HepG2 (cell line): Measurements from ENCODE around the gene DNAAF1. TPM values are rescaled to one million over a fixed set of nuclear protein-coding genes. Genes with fewer than 3 reads are reported as not detected.

Experiments
- CBX5 ChIP-seq: sonication (generic); formaldehyde crosslinking; IDR thresholded peaks from 2 replicates; pipeline ENCODE4 v1.4.0; 2020; ENCODE audit warnings: missing genetic modification reagents, borderline replicate concordance
- ELF4 ChIP-seq: sonication (generic); formaldehyde crosslinking; IDR thresholded peaks from 2 replicates; pipeline ENCODE4 v1.5.0; 2020; ENCODE audit warnings: missing genetic modification reagents, mild to moderate bottlenecking, moderate library complexity, borderline replicate concordance
- GATA4 ChIP-seq: sonication (generic); IDR thresholded peaks from 2 replicates; pipeline ENCODE4 v1.6.1; 2016; ENCODE audit warnings: antibody characterized with exemption, low read depth, borderline replicate concordance
- HOXA7 ChIP-seq: sonication (generic); formaldehyde crosslinking; IDR thresholded peaks from 2 replicates; pipeline ENCODE4 v1.8.1; 2022; ENCODE audit warnings: mild to moderate bottlenecking, missing genetic modification reagents, moderate library complexity
- MXD3 ChIP-seq: IDR thresholded peaks from 2 replicates; pipeline ENCODE4 v1.6.1; 2016; ENCODE audit warnings: mild to moderate bottlenecking, missing biosample characterization, missing genetic modification reagents
- NCOA5 ChIP-seq: sonication (generic); formaldehyde crosslinking; IDR thresholded peaks from 2 replicates; pipeline ENCODE4 v1.4.0; 2020; ENCODE audit warnings: missing genetic modification reagents
- NFKB2 ChIP-seq: sonication (generic); formaldehyde crosslinking; IDR thresholded peaks from 2 replicates; pipeline ENCODE4 v1.4.0; 2020; ENCODE audit warnings: missing genetic modification reagents, borderline replicate concordance
- SAFB2 ChIP-seq: sonication (generic); formaldehyde crosslinking; IDR thresholded peaks from 2 replicates; pipeline ENCODE4 v1.5.1; 2020; ENCODE audit warnings: missing genetic modification reagents, low read depth, mild to moderate bottlenecking, borderline replicate concordance
- SMARCE1 ChIP-seq: fragments of 450-650 bp; IDR thresholded peaks from 2 replicates; pipeline ENCODE4 v1.6.1; 2017; ENCODE audit warnings: borderline replicate concordance
- SP5 ChIP-seq: IDR thresholded peaks from 2 replicates; pipeline ENCODE4 v1.6.1; 2016; ENCODE audit warnings: low read depth, borderline replicate concordance
- STAG1 ChIP-seq: sonication (generic); formaldehyde crosslinking; IDR thresholded peaks from 2 replicates; pipeline ENCODE4 v1.4.0; 2020; ENCODE audit warnings: missing genetic modification reagents
- TP53 ChIP-seq: sonication (generic); formaldehyde crosslinking; conservative IDR thresholded peaks from 2 replicates; pipeline ENCODE4 v1.4.0; 2020; ENCODE audit warnings: missing genetic modification reagents
- WIZ ChIP-seq: sonication (generic); formaldehyde crosslinking; IDR thresholded peaks from 2 replicates; pipeline ENCODE4 v1.5.1; 2020; ENCODE audit warnings: mild to moderate bottlenecking, missing genetic modification reagents
- ZFAT ChIP-seq: sonication (generic); formaldehyde crosslinking; conservative IDR thresholded peaks from 2 replicates; pipeline ENCODE4 v1.8.1; 2023; ENCODE audit warnings: missing genetic modification reagents, inconsistent platforms
- ZFP37 ChIP-seq: sonication (generic); formaldehyde crosslinking; IDR thresholded peaks from 2 replicates; pipeline ENCODE4 v1.4.0; 2020; ENCODE audit warnings: missing genetic modification reagents, borderline replicate concordance
- ZKSCAN5 ChIP-seq: sonication (generic); formaldehyde crosslinking; IDR thresholded peaks from 2 replicates; pipeline ENCODE4 v1.5.1; 2020; ENCODE audit warnings: mild to moderate bottlenecking, missing genetic modification reagents
- ZNF235 ChIP-seq: sonication (generic); formaldehyde crosslinking; IDR thresholded peaks from 2 replicates; pipeline ENCODE4 v1.8.1; 2023; ENCODE audit warnings: mild to moderate bottlenecking, missing genetic modification reagents, borderline replicate concordance
- ZNF317 ChIP-seq: sonication (generic); formaldehyde crosslinking; IDR thresholded peaks from 2 replicates; pipeline ENCODE4 v1.5.0; 2020; ENCODE audit warnings: mild to moderate bottlenecking, missing genetic modification reagents
- ZNF446 ChIP-seq: sonication (generic); formaldehyde crosslinking; IDR thresholded peaks from 2 replicates; pipeline ENCODE4 v1.5.0; 2020; ENCODE audit warnings: mild to moderate bottlenecking, missing genetic modification reagents
- ZNF570 ChIP-seq: sonication (generic); formaldehyde crosslinking; IDR thresholded peaks from 2 replicates; pipeline ENCODE4 v1.4.0; 2020; ENCODE audit warnings: mild to moderate bottlenecking, missing genetic modification reagents, borderline replicate concordance
- ZNF724P ChIP-seq: sonication (generic); formaldehyde crosslinking; IDR thresholded peaks from 2 replicates; pipeline ENCODE4 v1.8.0; 2022; ENCODE audit warnings: missing genetic modification reagents, borderline replicate concordance
- ZSCAN12 ChIP-seq: sonication (generic); formaldehyde crosslinking; IDR thresholded peaks from 2 replicates; pipeline ENCODE4 v1.9.0; 2021; ENCODE audit warnings: mild to moderate bottlenecking, missing genetic modification reagents
- ZSCAN20 ChIP-seq: sonication (generic); formaldehyde crosslinking; IDR thresholded peaks from 2 replicates; pipeline ENCODE4 v1.4.0; 2020; ENCODE audit warnings: missing genetic modification reagents, mild to moderate bottlenecking, borderline replicate concordance
- polyA plus RNA-seq, 8 experiments: library from polyadenylated mRNA; depleted of rRNA in 3 of 8; stranded (reverse) in 7 of 8; unstranded in 1 of 8; fragments of >200 nt; fragmentation: Illumina TruSeq in 4 of 8; extraction: Trizol in 4 of 8; gene quantifications; 2 replicates each; pipeline versions ENCODE4 v1.2.1 to v1.2.3, GENCODE V29; 2011 to 2016; ENCODE audit warnings: low read depth in 4 of 8, missing spikeins in 1 of 8, mixed read lengths in 1 of 8; ENCODE audit not compliant: insufficient read depth in 1 of 8
- total RNA-seq, 5 experiments: library from RNA; depleted of rRNA; stranded (reverse); fragments of >200 nt; fragmentation: Illumina TruSeq; extraction: Trizol; gene quantifications; 2 replicates each; pipeline ENCODE4 v1.2.3, GENCODE V29; 2016; ENCODE audit warnings: low read depth in 1 of 5
- TF ChIP-seq, protein P1 (sequence below): sonication (generic); formaldehyde crosslinking; IDR thresholded peaks from 2 replicates; pipeline ENCODE4 v1.5.1; 2020; ENCODE audit warnings: mild to moderate bottlenecking, missing genetic modification reagents
- TF ChIP-seq, protein P2 (sequence below): sonication (generic); formaldehyde crosslinking; IDR thresholded peaks from 2 replicates; pipeline ENCODE4 v1.4.0; 2020; ENCODE audit warnings: mild to moderate bottlenecking, missing genetic modification reagents
- TF ChIP-seq, protein P3 (sequence below): sonication (generic); formaldehyde crosslinking; IDR thresholded peaks from 2 replicates; pipeline ENCODE4 v1.5.0; 2020; ENCODE audit warnings: missing genetic modification reagents

Gene DNAAF1
- total and polyA plus RNA-seq, 2 of the 13 experiments (the other 11 are each of a cell fraction or from before 2014, with no cell fraction given), result 0.04 TPM; not detected in 1

DNA sequence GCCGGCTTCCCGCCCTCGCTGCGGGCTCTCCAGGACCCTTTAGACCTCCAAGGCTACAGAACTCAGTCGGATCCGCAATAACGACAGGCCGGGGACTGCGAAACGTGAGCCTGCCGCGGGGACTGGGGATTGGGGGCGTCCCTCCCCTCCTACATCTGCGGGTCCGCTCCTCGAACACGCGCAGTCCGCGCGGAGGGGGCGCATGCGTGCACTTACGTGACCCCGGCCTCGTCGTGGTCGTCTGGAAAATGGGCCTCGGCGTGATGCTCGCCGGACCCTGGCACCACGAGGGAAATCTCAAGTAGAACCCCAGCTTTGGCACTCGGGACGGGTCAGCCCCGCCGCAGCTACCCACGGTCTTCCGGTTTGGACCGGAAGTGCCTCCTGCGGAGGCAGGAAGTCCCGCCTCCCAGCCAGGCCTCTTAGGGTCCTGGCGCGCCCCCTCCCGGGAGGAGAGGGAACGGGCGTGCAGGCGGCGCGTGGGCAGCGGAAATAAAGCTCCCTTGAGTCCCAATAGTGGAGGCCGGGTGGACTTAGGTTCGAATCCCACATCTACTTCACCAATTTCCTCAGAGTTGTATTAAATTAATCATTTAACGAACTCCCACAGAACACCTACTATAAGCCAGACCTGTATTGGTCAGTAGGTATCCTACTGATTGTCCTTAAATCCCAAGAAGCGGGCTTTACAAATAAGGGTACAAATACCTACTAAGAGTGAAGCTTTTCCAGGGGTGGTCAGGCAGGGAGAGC lies 41.8 kb downstream of the DNAAF1 start, which contains the start of gene TAF1C (continued):
- no peak for TF ChIP-seq HOXA7 (CRISPR knock-in tag)
- TF ChIP-seq STAG1, result peak; percentile 73
- TF ChIP-seq ZNF235 (CRISPR knock-in tag), result peak; percentile 67; the same call in 1 of the 2 replicates
- no peak; the same call in 1 of the 2 replicates for TF ChIP-seq MXD3 (CRISPR knock-in tag)
- TF ChIP-seq ZSCAN12 (CRISPR knock-in tag), result peak; percentile 92; the same call in 1 of the 2 replicates
- TF ChIP-seq, protein P1, sequence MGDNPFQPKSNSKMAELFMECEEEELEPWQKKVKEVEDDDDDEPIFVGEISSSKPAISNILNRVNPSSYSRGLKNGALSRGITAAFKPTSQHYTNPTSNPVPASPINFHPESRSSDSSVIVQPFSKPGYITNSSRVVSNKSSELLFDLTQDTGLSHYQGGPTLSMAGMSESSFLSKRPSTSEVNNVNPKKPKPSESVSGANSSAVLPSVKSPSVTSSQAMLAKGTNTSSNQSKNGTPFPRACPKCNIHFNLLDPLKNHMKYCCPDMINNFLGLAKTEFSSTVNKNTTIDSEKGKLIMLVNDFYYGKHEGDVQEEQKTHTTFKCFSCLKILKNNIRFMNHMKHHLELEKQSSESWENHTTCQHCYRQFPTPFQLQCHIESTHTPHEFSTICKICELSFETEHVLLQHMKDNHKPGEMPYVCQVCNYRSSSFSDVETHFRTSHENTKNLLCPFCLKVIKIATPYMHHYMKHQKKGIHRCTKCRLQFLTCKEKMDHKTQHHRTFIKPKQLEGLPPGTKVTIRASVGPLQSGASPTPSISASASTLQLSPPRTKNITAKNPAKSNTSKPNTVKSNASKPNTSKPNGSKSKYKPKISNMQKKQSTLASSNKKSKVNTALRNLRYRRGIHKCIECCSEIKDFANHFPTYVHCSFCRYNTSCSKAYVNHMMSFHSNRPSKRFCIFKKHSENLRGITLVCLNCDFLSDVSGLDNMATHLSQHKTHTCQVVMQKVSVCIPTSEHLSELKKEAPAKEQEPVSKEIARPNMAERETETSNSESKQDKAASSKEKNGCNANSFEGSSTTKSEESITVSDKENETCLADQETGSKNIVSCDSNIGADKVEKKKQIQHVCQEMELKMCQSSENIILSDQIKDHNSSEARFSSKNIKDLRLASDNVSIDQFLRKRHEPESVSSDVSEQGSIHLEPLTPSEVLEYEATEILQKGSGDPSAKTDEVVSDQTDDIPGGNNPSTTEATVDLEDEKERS (CRISPR knock-in tag), result peak; percentile 56; the same call in 1 of the 2 replicates
- peak; percentile 65; the same call in 1 of the 2 replicates for TF ChIP-seq SAFB2
- no peak for TF ChIP-seq NCOA5 (CRISPR knock-in tag)
- TF ChIP-seq, protein P2, sequence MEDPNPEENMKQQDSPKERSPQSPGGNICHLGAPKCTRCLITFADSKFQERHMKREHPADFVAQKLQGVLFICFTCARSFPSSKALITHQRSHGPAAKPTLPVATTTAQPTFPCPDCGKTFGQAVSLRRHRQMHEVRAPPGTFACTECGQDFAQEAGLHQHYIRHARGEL (CRISPR knock-in tag), result no peak
- peak; percentile 42; the same call in 1 of the 2 replicates for TF ChIP-seq WIZ (CRISPR knock-in tag)
- TF ChIP-seq ZNF446 (CRISPR knock-in tag), result no peak
- TF ChIP-seq SP5, result peak; percentile 35; the same call in 1 of the 2 replicates
- no peak; the same call in 1 of the 2 replicates for TF ChIP-seq ZKSCAN5
- 0 out of 2 replicates have a peak, but pooled peaks have one; percentile 69 for TF ChIP-seq ZNF724P (CRISPR knock-in tag)
- TF ChIP-seq ZNF317, result peak; percentile 70; the same call in 1 of the 2 replicates
- TF ChIP-seq GATA4, result peak; percentile 71
- no peak for TF ChIP-seq SMARCE1
- no peak for TF ChIP-seq ZNF570 (CRISPR knock-in tag)
- peak; percentile 88 for TF ChIP-seq CBX5 (CRISPR knock-in tag)
- TF ChIP-seq ZFAT (CRISPR knock-in tag), result 0 out of 2 replicates have a peak, but pooled peaks have one; percentile 59
- TF ChIP-seq, protein P3, sequence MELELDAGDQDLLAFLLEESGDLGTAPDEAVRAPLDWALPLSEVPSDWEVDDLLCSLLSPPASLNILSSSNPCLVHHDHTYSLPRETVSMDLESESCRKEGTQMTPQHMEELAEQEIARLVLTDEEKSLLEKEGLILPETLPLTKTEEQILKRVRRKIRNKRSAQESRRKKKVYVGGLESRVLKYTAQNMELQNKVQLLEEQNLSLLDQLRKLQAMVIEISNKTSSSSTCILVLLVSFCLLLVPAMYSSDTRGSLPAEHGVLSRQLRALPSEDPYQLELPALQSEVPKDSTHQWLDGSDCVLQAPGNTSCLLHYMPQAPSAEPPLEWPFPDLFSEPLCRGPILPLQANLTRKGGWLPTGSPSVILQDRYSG, result 0 out of 2 replicates have a peak, but pooled peaks have one; percentile 48
- peak; percentile 84; the same call in 1 of the 2 replicates for TF ChIP-seq ZSCAN20 (CRISPR knock-in tag)
- no peak for TF ChIP-seq ZFP37 (CRISPR knock-in tag)
- peak; percentile 74; the same call in 1 of the 2 replicates for TF ChIP-seq TP53 (CRISPR knock-in tag)
- peak; percentile 84; the same call in 1 of the 2 replicates for TF ChIP-seq ELF4 (CRISPR knock-in tag)
- peak; percentile 87 for TF ChIP-seq NFKB2
